HepG2 (cell line): ENCODE measurements around the gene STX7. TPM values are rescaled to one million over a fixed set of nuclear protein-coding genes. Genes with fewer than 3 reads are reported as not detected.

ENCODE experiments used
- ATAC-seq: fragments of 200-7000 bp; cut with Tn5 transposase; 3 replicates; pipeline ENCODE4 v1.9.1; 2020; ENCODE audit warnings: mild to moderate bottlenecking, moderate library complexity
- BruUV-seq: library from RNA; stranded (reverse); fragments of 400-500 nt; replicated peaks from 2 replicates; lab custom pipeline; 2021; lab: Mats Ljungman, UMichigan
- CTCF ChIA-PET: fragments of 300-600 bp; formaldehyde crosslinking; extraction: SDS; loops from one replicate; lab custom pipeline; 2021; ENCODE audit warnings: low total read pairs, inconsistent platforms, low intra/inter-chr PET ratio; lab: Yijun Ruan, JAX
- POLR2A ChIA-PET: fragments of 350-600 bp; sonication (Branson Sonifier 250); formaldehyde crosslinking; loops from one replicate; lab custom pipeline; 2020; ENCODE audit warnings: antibody characterized with exemption, inconsistent platforms; lab: Yijun Ruan, JAX
- DNase-seq: peaks from one replicate; pipeline ENCODE4 v3.0.0-alpha.2; 2015; ENCODE audit warnings: low spot score
- FAIRE-seq: peaks from 3 replicates; lab custom pipeline; 2011; peaks lifted over from hg19 to GRCh38; lab: Jason Lieb, UNC
- H2AFZ ChIP-seq: one replicate; pipeline ENCODE4 v1.6.1; 2011; ENCODE audit warnings: low read length, inconsistent platforms
- H3K27ac ChIP-seq: fragments of 300-600 bp; 3 replicates; pipeline ENCODE4 v1.8.0; 2011; ENCODE audit warnings: mixed run types, mild to moderate bottlenecking, mixed read lengths, low read length, inconsistent platforms; ENCODE audit not compliant: insufficient read depth; ENCODE audit errors: extremely low read length
- H3K27me3 ChIP-seq, 2 experiments: fragments of 200-600 bp in 1 of 2; 2 replicates in 1 of 2; 3 replicates in 1 of 2; pipeline versions ENCODE4 v1.6.0 to v1.8.0; 2011; ENCODE audit warnings: low read length in 2 of 2, mild to moderate bottlenecking in 2 of 2, moderate library complexity in 2 of 2, inconsistent platforms in 1 of 2; ENCODE audit not compliant: insufficient read depth in 2 of 2, control insufficient read depth in 1 of 2
- H3K36me3 ChIP-seq, 2 experiments: fragments of 200-600 bp in 1 of 2; replicated peaks in 1 of 2; 2 replicates in 1 of 2; 3 replicates in 1 of 2; pipeline versions ENCODE4 v1.5.1 to v1.8.0; 2011; ENCODE audit warnings: low read length in 2 of 2, inconsistent platforms in 1 of 2; ENCODE audit not compliant: insufficient read depth in 2 of 2, control insufficient read depth in 1 of 2
- H3K4me1 ChIP-seq: 2 replicates; pipeline ENCODE4 v1.5.1; 2012; ENCODE audit warnings: low read length, inconsistent platforms; ENCODE audit not compliant: insufficient read depth
- H3K4me2 ChIP-seq: 2 replicates; pipeline ENCODE4 v1.6.0; 2011; ENCODE audit warnings: low read depth, low read length, inconsistent platforms
- H3K4me3 ChIP-seq, 3 experiments: fragments of 200-600 bp in 1 of 3; sonication (generic), shearing (Covaris generic) in 1 of 3; replicated peaks in 1 of 3; 2 replicates each; pipeline ENCODE4 v1.5.1; 2011 to 2016; ENCODE audit warnings: low read length in 3 of 3, inconsistent platforms in 2 of 3, low read depth in 2 of 3, mild to moderate bottlenecking in 2 of 3, control low read depth in 1 of 3, mixed read lengths in 1 of 3; ENCODE audit not compliant: insufficient read depth in 1 of 3
- H3K79me2 ChIP-seq: one replicate; pipeline ENCODE4 v1.6.1; 2011; ENCODE audit warnings: low read length, inconsistent platforms; ENCODE audit not compliant: insufficient read depth
- H3K9ac ChIP-seq: 2 replicates; pipeline ENCODE4 v1.6.0; 2011; ENCODE audit warnings: mild to moderate bottlenecking, low read depth, low read length, inconsistent platforms; ENCODE audit not compliant: insufficient read depth
- H3K9me3 ChIP-seq: 2 replicates; pipeline ENCODE4 v1.5.1; 2012; ENCODE audit warnings: mild to moderate bottlenecking, low read length
- H4K20me1 ChIP-seq: 2 replicates; pipeline ENCODE4 v1.6.0; 2011; ENCODE audit warnings: inconsistent platforms, mild to moderate bottlenecking, low read length, moderate library complexity; ENCODE audit not compliant: insufficient read depth
- GMEB1 ChIP-seq: sonication (generic); formaldehyde crosslinking; IDR thresholded peaks from 2 replicates; pipeline ENCODE4 v1.5.1; 2020; ENCODE audit warnings: missing genetic modification reagents, mild to moderate bottlenecking, borderline replicate concordance
- NFKB2 ChIP-seq: sonication (generic); formaldehyde crosslinking; IDR thresholded peaks from 2 replicates; pipeline ENCODE4 v1.4.0; 2020; ENCODE audit warnings: missing genetic modification reagents, borderline replicate concordance
- STAG1 ChIP-seq: sonication (generic); formaldehyde crosslinking; IDR thresholded peaks from 2 replicates; pipeline ENCODE4 v1.4.0; 2020; ENCODE audit warnings: missing genetic modification reagents
- STAT5B ChIP-seq: sonication (generic); formaldehyde crosslinking; IDR thresholded peaks from 2 replicates; pipeline ENCODE4 v1.4.0; 2020; ENCODE audit warnings: missing genetic modification reagents
- YEATS4 ChIP-seq: sonication (generic); formaldehyde crosslinking; IDR thresholded peaks from 2 replicates; pipeline ENCODE4 v1.4.0; 2020; ENCODE audit warnings: missing genetic modification reagents, borderline replicate concordance
- ZFYVE20 ChIP-seq: sonication (generic); formaldehyde crosslinking; IDR thresholded peaks from 2 replicates; pipeline ENCODE4 v1.8.0; 2023; ENCODE audit warnings: low read depth, mild to moderate bottlenecking, moderate library complexity, missing genetic modification reagents, borderline replicate concordance
- ZKSCAN8 ChIP-seq: IDR thresholded peaks from 2 replicates; pipeline ENCODE4 v1.6.1; 2016; ENCODE audit warnings: borderline replicate concordance, missing genetic modification reagents, missing compliant biosample characterization
- ZMYM4 ChIP-seq: sonication (generic); formaldehyde crosslinking; IDR thresholded peaks from 2 replicates; pipeline ENCODE4 v1.8.1; 2023; ENCODE audit warnings: mild to moderate bottlenecking, missing genetic modification reagents
- ZNF724P ChIP-seq: sonication (generic); formaldehyde crosslinking; IDR thresholded peaks from 2 replicates; pipeline ENCODE4 v1.8.0; 2022; ENCODE audit warnings: missing genetic modification reagents, borderline replicate concordance
- ZNF740 ChIP-seq: sonication (generic); formaldehyde crosslinking; IDR thresholded peaks from 2 replicates; pipeline ENCODE4 v1.4.0; 2020; ENCODE audit warnings: missing genetic modification reagents
- ZNF749 ChIP-seq: sonication (generic); formaldehyde crosslinking; IDR thresholded peaks from 2 replicates; pipeline ENCODE4 v1.8.0; 2022; ENCODE audit warnings: mild to moderate bottlenecking, missing genetic modification reagents, moderate library complexity, borderline replicate concordance
- WGBS: methylation state at CpG from one replicate; pipeline ENCODE4 v1.1.6; 2017; ENCODE audit warnings: low lambda C conversion rate; 5-methylcytosine and 5-hydroxymethylcytosine counted together
- in situ Hi-C: cut with HindIII; loops from 2 replicates; pipeline ENCODE4 v1.10.0; 2017; ENCODE audit warnings: low pct_unique_long_range_greater_than_20kb; ENCODE audit not compliant: extremely low pct_ligation_motif_present
- intact Hi-C: fragments of 100-400 bp; cut with micrococcal nuclease; formaldehyde crosslinking; loops from one replicate; pipeline ENCODE4 v1.10.0; 2022; ENCODE audit not compliant: unreplicated experiment
- polyA plus RNA-seq, 8 experiments: library from polyadenylated mRNA; depleted of rRNA in 3 of 8; stranded (reverse) in 7 of 8; unstranded in 1 of 8; fragments of >200 nt; fragmentation: Illumina TruSeq in 4 of 8; extraction: Trizol in 4 of 8; gene quantifications; 2 replicates each; pipeline versions ENCODE4 v1.2.1 to v1.2.3, GENCODE V29; 2011 to 2016; ENCODE audit warnings: low read depth in 4 of 8, missing spikeins in 1 of 8, mixed read lengths in 1 of 8; ENCODE audit not compliant: insufficient read depth in 1 of 8
- total RNA-seq, 5 experiments: library from RNA; depleted of rRNA; stranded (reverse); fragments of >200 nt; fragmentation: Illumina TruSeq; extraction: Trizol; gene quantifications; 2 replicates each; pipeline ENCODE4 v1.2.3, GENCODE V29; 2016; ENCODE audit warnings: low read depth in 1 of 5

STX7 gene
- total and polyA plus RNA-seq, 2 of the 13 experiments (the other 11 are each of a cell fraction or from before 2014, with no cell fraction given), result 28.0 to 34.7 TPM

DNA sequence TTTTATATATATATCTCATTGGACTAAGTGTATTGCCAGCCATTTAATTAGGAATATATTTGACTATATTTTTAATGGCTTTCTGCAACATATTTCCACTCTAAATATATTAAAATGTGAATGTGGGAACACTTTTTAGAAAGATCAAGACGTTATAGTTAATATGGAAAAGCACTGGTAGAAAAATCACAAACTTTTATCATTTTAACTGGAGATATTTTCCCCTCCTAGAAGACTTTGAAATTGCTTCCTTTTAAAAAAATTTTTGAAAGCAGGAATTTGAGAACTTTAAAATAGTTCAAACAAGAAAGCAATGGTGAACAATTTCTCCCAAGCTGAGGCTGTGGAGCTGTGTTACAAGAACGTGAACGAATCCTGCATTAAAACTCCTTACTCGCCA is 25.1 kb upstream of the STX7 start, which contains the start of gene TAAR9:
TAAR9 (plus strand) TSS at position 301 of the 400 bp plus-strand sequence; CDS start at position 314, 13 bp downstream.
- no peak within 1 kb of the TSS for H3K4me3 ChIP-seq
- TF ChIP-seq STAG1 (CRISPR knock-in tag) (no peak), ZNF724P (CRISPR knock-in tag) (no peak), NFKB2 (CRISPR knock-in tag) (no peak), ZNF740 (CRISPR knock-in tag) (no peak), STAT5B (no peak), YEATS4 (CRISPR knock-in tag) (no peak), ZMYM4 (no peak), ZKSCAN8 (CRISPR knock-in tag) (no peak), GMEB1 (CRISPR knock-in tag) (no peak), ZNF749 (no peak), ZFYVE20 (no peak)
- no peak for FAIRE-seq
- H2AFZ ChIP-seq, result no peak within 1 kb of the TSS
- H3K9ac ChIP-seq, result no peak within 1 kb of the TSS
- no peak for ATAC-seq
- no peak within 1 kb of the TSS for H3K27ac ChIP-seq
- no peaks in the 10 kb centered on the region for H3K36me3 ChIP-seq
- no peaks in the 10 kb centered on the region for H3K9me3 ChIP-seq
- no TSS peak for BruUV-seq
- H3K4me2 ChIP-seq, result no peak within 1 kb of the TSS
- intact Hi-C loops, result loop anchor here (10.0 kb wide), 1 partner anchor 257 kb away; the partner anchor contains the start of gene SLC18B1
- no peaks in the 10 kb centered on the region for H3K27me3 ChIP-seq
- ChIA-PET POLR2A (no interaction called here), CTCF (no interaction called here)
- WGBS, result 40% methylated on average over 4 of the region's 4 CpGs
- DNase-seq, result no peak
- H3K79me2 ChIP-seq, result no peaks in the 10 kb centered on the region
- in situ Hi-C loops, result no loop called here
- H3K4me1 ChIP-seq, result peaks cover 15% of the 10 kb centered on the region
- H4K20me1 ChIP-seq, result no peaks in the 10 kb centered on the region
